Dedifferentiated amniotic fluid mesenchymal stem cell (primary cell): ENCODE results near the gene AASDH.
A peak's percentile ranks its signal among the peaks of the same experiment; 100 is the strongest.

Source experiments
- DNase-seq: peaks from one replicate; pipeline ENCODE4 v3.0.0-alpha.2; 2016; ENCODE audit errors: extremely low spot score

The AASDH gene, protein sequence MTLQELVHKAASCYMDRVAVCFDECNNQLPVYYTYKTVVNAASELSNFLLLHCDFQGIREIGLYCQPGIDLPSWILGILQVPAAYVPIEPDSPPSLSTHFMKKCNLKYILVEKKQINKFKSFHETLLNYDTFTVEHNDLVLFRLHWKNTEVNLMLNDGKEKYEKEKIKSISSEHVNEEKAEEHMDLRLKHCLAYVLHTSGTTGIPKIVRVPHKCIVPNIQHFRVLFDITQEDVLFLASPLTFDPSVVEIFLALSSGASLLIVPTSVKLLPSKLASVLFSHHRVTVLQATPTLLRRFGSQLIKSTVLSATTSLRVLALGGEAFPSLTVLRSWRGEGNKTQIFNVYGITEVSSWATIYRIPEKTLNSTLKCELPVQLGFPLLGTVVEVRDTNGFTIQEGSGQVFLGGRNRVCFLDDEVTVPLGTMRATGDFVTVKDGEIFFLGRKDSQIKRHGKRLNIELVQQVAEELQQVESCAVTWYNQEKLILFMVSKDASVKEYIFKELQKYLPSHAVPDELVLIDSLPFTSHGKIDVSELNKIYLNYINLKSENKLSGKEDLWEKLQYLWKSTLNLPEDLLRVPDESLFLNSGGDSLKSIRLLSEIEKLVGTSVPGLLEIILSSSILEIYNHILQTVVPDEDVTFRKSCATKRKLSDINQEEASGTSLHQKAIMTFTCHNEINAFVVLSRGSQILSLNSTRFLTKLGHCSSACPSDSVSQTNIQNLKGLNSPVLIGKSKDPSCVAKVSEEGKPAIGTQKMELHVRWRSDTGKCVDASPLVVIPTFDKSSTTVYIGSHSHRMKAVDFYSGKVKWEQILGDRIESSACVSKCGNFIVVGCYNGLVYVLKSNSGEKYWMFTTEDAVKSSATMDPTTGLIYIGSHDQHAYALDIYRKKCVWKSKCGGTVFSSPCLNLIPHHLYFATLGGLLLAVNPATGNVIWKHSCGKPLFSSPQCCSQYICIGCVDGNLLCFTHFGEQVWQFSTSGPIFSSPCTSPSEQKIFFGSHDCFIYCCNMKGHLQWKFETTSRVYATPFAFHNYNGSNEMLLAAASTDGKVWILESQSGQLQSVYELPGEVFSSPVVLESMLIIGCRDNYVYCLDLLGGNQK

DNA sequence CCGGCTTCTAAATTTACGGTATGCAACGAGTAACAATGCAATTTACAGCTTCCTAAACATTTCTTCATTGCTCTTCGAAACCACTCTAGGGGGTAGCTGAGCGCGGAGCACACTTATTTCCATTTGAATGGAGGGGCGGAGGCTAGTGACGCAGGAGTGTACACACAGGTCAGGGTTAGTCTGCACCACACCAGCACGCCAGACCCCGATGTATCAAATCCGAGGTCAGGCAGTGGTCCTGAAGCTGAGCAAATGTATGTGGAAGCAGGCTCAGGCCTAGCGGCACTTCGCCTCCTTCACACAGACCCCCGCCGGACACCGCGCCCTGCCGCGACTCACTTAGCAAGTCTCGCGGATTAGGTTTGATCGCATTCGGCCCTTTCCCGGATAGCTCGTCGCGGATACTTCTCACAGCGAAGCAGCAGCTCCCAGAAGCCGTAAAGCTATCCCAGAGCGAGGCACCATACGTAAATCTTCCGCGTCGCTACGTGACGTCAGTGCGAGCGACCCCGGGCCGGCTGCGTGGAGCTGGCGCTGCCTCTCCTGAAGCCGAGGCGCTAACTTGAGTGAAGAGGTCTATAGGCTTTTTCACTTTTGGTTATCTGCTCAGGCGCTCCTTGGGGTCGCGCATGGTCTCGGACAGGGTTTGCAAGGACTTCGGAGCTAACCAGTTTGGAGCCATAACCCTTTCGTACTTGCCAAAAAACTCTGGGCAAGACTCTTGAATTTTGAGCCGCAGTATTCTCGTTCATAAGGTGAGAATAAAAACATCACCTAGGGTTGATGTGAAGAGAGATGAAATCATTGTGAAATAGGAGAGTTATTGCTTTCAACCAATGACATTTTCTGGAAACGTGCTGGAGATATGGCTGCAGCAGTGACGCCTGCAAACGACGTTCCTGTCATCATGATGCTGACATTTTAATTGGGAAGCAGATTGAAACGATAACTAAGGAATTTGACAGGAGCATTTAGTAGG, at the start of gene AASDH:
TSS of gene AASDH (minus strand) at position 469 of the 979 bp plus-strand sequence. CDS start 3,192 bp downstream, outside the sequence.
- DNase-seq: peak; percentile 90

GRCh38 chr4:56435140-56435926, 48.0 kb upstream of the AASDH start, which contains the start of gene PPAT:
Gene PPAT (minus strand): TSS chr4:56435615. CDS start chr4:56435477, 138 bp downstream.
- DNase-seq: peak; percentile 96

DNA sequence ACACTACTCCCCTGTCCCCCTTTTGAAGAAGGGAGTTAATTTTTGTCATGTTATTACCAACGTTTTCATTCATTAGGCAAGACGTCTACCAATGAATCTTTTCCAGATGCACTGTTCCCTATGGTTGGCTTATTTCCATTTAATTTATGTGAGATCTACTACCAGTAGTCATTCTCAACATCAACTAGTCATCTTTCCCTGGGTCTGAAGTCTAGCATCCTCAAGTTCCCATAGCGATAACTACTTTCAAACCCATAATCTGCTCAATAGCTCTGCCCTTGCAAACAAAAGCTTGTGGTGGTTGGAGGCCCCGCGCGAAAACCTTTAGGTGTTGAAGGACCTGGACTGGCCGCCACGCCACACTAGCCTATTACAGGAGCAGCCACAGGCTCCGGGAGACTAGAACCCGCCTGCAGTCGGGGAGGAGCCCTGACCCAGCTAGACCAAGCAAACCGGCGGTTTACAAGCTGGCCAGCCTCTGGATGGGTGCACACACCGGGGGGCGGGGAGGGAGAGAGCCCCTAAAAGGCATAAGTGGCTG, 47.4 kb upstream of the AASDH start:
- no peak for DNase-seq

GRCh38 chr4:56433280-56433679, 46.0 kb upstream of the AASDH start:
- DNase-seq: no peak

DNA sequence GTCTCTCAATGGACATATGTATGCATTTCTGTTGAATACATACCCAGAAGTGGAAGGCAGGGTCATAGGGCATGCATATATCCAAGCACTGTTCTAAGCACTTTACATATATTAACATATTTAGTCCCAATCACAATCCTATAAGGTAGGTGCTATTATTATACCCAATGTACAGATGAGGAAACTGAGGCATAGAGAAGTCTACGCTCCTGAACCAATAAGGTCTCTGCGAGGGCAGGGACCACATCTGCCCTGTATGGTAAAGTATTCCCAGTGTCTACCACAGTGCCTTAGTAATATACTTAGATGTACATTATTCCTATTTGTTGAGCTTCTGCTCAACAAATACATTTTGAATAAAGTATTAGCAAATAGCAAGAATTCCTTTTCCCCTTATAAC, 42.9 kb upstream of the AASDH start:
- no peak for DNase-seq

GRCh38 chr4:56427179-56427578, 39.9 kb upstream of the AASDH start:
- no peak for DNase-seq

DNA sequence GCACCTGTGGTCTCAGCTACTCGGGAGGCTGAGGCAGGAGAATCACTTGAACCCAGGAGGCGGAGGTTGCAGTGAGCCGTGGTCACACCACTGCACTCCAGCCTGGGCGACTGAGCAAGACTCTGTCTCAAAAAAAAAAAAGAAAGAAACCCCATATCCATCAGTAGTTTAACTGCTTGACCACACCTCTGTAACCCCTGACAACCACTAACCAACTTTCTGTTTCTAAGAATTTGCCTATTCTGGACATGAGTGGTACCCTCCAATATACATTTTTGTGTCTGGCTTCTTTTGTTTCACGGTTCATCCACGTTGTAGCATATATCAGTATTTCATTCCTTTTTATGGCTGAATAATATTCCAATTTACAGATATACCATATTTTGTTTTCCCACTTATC, 39.0 kb upstream of the AASDH start:
- no peak for DNase-seq

GRCh38 chr4:56425518-56425917, 38.2 kb upstream of the AASDH start:
- DNase-seq: no peak

DNA sequence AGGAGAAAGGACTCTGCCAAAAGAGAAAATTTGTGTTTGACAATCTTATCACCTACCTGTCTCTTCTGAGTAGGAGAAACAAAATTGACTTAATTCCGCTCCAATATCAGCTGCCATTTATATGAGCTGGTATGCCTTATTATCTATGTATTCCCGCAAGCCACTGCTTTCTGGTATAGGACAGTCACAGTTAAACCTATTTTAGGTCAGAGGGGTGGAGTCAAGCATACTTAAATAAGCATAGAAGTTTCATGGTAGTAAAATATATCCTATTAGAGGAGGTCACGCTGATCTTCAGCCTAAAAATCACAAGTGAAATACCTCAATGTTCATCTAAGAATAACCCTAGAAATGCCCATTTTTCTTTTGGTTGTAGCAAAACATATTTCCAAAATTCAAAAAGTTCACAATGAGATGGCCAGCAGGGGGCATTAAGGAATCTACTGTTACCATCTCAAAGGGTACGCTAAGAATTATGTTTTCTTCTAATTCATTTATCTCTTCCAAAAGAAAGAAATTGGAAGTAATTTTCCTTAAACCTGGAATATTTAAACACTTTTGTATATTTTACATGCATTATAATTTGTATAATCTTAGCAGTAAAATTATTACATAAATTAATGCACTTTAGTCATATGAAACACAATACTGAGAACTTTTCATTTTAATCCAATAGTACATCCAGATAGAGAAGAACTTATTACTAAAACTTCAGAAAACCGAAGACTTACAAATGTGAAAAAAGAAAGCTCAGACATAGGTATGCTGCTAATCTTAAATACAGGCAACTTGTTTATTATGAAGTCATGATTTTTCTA, 37.6 kb upstream of the AASDH start:
- DNase-seq: peak; percentile 68

GRCh38 chr4:56424176-56424575, 36.9 kb upstream of the AASDH start:
- no peak for DNase-seq

DNA sequence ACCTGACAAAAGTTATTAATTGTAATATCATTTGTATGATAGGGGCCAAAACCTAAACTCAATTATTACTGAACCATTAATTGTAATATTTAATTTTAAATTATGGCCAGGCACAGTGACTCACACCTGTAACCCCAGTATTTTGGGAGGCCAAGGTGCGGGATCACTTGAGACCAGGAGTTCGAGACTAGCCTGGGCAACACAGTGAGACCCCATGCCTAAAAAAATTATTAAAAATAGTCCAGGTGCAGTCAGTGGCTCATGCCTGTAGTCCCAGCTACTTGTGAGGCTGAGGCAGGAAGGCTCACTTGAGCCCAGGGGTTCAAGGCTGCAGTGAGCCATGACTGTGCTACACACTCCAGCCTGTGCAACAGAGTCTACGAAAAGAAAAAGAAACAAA, 30.1 kb upstream of the AASDH start:
- no peak for DNase-seq

DNA sequence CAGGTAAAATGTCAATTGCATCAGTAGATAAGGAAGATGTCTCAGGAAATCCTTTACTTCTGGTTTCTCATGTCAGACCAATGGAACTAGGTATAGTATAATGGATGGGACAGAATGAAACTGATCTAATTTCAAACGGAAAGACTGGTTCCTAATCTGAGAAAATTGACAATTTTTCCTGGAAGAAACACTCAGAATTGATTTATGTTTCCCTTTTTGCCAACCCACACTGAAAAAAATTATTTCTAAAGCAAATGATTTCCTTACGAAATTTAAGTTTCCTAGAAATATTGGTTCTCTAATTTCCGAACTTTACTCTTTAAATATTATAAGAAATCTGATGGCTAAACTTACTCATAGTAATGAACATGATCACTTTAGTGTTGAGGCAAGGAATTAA, 29.1 kb upstream of the AASDH start:
- no peak for DNase-seq

DNA sequence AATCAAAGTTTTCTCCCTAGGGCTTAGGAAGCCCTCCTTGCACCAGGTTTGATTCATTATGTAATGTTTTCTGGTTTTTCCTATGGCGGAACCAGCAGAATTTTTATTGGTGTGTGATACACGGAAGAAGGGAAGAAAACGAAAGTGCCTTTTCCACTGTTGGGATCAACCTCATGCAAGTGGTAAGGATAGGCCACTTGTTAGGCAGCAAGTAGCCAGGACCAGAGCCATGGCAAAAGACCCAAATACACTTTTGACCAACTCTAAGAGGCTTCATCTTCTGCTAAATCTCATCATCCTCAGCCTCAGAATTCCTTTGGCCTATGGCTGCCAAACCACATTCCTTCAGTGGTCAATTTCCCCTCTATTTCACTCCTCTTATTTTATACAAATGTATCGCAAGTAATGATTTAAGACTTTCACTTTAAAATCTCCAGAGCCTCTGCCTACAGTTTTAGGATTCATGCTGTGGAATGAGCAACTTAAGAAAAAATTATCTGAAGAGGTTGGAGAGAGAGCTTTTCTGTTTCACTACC, 26.9 kb upstream of the AASDH start:
- DNase-seq: no peak

DNA sequence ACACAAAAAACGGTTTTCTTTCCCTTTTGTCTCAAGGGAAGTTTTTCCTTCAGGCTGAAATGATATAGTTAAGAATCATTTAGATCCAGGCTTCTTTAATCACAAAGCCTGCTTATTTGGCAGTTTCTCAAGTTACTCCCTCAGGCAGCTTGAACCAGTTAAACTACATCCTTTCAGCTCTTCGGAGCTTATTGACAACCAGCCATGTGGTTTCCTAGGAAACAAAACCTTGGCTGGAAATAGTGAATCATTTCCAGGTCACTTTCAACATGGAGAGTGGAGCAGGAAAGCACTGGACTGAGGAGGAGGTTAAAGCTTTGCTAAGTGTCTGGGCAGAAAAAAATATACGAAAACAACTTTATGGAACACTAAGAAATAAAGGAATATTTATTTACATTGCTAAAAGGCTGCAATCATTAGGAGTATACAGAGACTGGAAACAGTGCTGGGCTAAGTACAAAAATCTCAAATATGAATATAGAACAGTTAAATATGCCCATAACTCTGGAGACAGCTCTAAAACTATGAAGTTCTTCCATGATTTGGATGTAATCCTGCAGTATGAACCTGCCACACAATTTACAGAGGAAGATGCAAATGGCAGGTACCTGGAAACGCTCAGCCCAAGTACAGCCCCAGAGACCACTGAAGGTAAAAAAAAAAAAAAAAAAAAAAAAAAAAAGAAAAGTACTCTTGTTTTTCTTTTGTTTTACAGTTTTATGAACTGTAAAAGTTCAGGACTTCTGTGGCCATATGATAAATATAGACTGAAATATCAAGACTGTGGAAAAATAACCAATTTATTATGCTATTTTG, 23.2 kb upstream of the AASDH start:
- peak; percentile 99 for DNase-seq

DNA sequence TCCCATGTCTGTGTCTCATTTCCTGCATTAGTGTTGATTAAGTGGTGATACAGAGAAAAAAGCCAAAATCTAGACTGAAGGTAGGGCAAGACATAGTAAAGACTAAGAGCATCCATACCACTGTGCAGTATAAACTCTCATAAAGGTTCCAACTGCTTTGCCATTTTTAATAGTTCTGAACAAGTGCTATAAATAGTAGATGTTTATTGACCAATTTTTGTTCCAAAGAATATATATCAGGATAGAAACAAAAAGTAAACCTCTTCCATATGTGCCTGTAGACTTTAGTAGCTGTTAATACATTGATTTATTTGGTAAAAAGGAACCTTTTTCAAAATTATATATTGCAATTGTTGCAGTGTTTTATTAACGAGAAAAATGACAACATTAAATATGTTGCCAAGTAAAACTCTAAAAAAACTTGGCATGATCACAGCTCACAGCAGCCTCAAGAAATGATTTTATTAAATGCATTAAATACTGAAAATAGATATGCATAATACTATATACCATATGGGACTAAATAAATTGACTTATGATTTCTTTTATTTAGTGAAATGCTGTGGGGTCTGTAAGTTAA, 22.3 kb upstream of the AASDH start:
- DNase-seq: no peak

DNA sequence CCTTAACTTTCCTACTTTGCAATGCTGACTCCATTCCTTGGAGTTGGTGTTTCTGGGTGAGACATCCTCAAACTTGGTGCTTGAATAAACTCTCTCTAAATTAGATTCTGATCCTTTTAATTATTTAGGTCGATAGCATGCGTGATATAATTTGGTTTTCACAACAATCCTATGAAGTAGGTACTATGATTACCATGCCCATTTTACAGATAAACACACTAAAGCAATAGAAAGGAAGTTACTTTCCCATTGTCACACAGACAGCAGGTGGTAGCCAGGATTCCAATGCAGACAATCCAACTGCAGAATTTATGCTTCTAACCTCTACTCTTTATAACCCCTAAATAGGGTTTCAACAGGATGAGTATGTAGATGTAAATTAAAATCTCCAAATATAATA, 21.7 kb upstream of the AASDH start:
- no peak for DNase-seq

GRCh38 chr4:56406151-56406550, 18.9 kb upstream of the AASDH start:
- no peak for DNase-seq

DNA sequence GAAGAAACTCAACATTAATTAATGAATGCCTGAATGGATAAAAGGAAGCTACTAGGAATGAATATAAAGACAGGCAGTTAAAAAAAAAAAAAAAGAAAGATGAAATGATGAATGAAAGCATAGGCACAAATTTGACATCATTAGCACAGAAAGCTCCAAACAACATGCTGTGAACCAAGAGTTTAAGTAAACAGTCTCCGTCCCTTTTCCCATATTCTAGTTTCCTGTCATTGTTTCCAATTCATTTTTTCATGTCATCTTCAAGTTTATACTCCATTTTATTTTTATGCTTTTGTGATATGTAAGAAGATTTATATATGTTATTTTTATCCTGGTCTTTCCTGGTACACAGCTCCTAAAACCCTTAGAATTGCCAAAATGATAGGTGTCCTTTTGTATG, 17.7 kb upstream of the AASDH start:
- no peak for DNase-seq
